ENCODE measurements around the gene RNF150.
"Not testable (repeated sequence)": the region's sequence is repeated elsewhere in the genome, so short reads cannot be mapped to it uniquely, and the experiment has no call there.

Gene RNF150

DNA sequence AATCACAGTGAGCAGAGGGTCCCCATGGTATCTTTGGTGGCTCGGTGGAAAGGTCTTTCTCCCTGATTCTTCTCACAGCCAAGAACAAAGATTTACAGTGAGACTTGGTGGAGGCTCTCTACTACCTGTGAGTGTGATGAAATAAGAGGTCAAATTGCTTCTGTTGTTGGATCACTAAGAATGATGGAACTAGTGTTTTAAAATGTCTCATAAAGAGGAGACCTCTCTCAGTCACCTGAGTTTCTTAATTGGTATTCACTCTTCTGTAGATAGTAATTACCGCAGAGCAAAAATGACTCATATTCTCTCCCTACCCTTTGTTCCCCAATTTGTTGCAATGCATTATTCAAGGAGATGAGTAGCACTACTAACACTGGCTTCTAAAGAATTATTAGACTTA is 276.2 kb downstream of the RNF150 start:
- DNase-seq: no peak

GRCh38 chr4:140856621-140857062 is 276.6 kb downstream of the RNF150 start:
- peak; percentile 58 to 79 for DNase-seq

- DNase-seq: no peak
Observed at GRCh38 chr4:140854168-140854567, 279.1 kb downstream of the RNF150 start.

DNA sequence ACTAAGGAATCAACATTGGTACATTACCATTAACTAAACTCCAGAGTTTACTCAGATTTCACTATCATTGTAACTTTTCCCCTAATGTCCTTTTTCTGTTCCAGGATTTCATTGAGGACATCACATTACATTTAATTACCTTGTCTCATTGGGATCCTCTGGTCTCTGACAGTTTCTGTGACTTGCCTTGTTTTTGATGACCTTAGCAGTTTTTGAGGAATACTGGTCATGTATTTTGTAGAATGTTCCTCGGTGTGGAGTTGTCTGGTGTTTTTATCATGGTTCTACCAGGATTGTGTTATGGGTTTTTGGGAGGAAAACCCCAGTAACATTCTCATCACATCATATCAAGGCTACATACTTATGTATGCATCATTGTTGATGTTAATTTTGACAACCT is 281.5 kb downstream of the RNF150 start:
- no peak for DNase-seq

DNA sequence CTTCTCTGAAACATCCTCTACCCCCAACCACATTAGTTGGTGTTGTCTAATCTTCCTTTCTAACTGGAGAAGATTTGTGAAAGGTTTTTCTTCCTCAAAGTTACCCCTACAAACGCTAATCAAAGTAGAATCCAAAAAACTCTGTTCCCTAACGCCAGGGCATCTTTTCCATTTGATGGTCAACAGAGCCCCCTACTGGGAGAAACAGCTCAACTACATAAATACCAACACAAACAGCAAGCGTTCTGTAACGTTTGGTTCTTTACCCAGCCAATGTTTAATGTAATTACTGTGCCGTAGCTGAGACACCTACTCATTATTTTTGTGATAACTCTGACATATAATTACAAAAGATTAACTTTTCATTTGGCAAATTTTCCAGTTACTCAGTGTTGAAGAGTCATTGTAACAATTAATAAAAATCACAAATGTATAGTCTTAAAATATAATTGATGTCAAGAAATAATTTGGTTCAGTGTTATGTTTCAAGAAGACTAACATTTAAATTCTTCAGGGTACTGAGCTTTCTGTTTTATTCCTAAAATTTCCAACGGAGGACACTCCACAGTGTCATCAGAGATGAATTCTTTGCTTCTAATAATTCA is 282.1 kb downstream of the RNF150 start:
- peak; percentile 63 to 76 for DNase-seq

- DNase-seq: no peak
Observed at GRCh38 chr4:140849526-140849925, 283.7 kb downstream of the RNF150 start.

DNA sequence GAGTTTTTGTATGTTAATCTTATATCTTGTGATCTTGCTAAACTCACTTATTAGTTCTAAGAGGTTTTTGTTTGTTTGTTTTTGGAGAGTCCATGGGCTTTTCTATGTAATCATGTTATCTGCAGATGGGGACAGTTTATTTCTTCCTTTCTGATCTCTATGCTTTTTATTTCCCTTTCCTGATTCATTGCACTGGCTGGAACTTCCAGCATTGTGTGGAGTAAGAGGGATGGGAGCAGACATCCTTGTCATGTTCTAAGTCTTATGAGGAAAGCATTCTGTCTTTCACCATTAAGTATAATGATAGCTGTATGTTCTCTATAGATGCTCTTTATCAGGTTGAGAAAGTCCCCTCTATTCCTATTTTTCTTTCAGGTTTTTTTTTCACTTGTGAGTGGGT is 286.5 kb downstream of the RNF150 start:
- no peak for DNase-seq

DNA sequence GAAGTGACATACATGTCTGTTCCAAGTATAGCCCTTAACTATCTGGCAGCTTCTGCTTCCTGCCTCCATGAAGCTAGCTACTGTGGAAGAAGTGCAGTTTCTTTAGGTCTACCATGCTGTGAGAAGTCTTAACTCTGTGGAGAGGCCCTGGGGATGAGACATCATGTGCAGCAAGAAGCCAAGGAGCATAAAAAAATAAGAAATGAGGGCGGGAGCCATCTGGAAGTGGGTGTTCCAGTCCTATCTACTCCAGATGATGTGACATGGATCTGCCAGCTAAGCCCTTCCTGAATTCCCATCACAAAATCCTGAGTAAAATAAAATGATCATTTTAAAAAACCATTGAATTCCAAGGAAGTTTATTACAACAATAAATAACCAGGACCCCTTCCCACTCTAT is 289.2 kb downstream of the RNF150 start:
- no peak for DNase-seq

GRCh38 chr4:140841186-140841585 is 292.1 kb downstream of the RNF150 start:
- no peak for DNase-seq

- no peak for DNase-seq
Observed at GRCh38 chr4:140839888-140840790, 293.1 kb downstream of the RNF150 start.

DNA sequence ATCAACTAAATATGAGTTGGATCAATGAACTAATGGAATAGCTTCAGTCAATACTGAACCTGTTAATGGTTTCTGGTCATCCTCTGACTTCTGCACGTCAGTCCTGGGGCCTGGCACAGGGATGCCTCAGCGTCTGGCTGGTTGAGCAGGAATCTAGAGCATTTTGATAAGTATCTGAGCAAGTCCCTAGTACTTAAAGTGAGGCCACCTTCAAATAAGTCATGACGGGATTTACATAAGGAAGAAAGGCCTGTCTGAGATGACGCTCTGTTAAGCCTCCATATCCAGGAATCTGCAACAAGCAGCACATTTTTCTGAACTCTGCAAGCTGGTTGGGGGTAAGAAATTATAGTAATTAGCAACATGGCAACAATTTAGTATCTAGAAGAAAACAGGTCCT is 293.9 kb downstream of the RNF150 start:
- DNase-seq: no peak

- no peak for DNase-seq
Observed at GRCh38 chr4:140837736-140838135, 295.5 kb downstream of the RNF150 start.

- no peak for DNase-seq
Observed at GRCh38 chr4:140834839-140835495, 298.3 kb downstream of the RNF150 start.

DNA sequence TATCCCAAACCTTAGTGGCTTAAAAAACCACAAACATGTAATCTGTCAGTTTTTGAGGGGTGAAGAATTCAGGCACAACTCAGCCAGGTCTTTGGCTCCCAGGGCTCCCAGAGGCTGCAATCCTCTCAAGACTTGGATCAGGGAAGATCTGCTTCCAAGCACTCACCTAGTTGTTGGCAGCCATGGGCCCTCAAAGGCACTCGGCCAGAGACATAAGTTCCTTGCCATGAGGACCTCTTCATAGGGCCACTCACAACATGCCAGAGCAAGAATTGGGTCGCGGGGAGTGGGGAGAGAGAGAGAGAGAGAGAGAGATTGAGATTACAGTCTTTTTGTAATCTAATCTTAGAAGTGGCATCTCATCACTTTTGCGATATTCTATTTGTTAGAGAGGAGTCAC is 300.0 kb downstream of the RNF150 start:
- no peak for DNase-seq

DNA sequence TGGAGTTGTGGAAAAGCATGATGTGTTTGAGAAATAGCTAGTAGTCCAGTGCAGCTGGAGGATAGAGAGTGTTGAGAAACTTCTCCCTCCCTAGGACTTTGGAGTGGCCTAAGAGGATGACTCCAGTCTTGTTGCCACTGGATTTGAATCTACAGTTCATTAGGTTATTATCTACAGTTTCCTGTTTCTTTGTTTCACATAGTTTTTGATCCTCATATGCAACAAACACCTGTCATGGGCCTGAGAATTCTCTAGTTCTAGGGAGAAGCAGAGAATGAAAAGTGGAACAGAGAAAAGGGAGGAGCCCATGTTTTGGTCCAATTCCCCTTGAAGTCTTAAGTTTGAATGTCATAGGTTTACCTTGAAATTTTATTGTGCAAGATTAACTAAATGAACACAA is 303.4 kb downstream of the RNF150 start:
- DNase-seq: no peak

GRCh38 chr4:140826701-140827027 is 306.6 kb downstream of the RNF150 start:
- no peak for DNase-seq

DNA sequence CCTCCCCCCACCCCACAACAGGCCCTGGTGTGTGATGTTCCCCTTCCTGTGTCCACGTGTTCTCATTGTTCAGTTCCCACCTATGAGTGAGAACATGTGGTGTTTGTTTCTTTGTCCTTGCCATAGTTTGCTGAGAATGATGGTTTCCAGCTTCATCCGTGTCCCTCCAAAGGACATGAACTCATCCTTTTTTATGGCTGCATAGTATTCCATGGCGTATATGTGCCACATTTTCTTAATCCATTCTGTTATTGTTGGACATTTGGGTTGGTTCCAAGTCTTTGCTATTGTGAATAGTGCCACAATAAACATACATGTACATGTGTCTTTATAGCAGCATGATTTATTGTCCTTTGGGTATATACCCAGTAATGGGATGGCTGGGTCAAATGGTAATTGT is 312.7 kb downstream of the RNF150 start:
- not testable (repeated sequence) for DNase-seq

DNA sequence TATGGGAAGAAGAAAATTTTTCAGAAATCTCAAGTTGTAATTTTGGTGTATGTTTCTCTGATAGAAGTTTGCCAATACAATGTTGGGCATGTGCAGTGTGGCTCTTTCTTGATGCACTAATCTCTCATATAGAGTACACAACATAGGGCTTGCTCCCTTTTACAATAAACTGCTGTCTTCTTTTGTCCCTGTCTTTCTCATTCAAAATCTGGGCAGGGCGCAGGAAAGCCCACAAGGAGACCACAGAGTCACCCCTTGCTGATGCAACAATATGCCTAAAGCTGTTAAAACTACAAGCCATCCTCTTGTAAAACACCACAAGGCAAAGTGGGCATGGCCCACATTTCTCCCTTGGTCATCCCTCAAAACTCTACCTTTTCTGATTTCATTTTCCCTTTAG is 313.7 kb downstream of the RNF150 start:
- DNase-seq: no peak

DNA sequence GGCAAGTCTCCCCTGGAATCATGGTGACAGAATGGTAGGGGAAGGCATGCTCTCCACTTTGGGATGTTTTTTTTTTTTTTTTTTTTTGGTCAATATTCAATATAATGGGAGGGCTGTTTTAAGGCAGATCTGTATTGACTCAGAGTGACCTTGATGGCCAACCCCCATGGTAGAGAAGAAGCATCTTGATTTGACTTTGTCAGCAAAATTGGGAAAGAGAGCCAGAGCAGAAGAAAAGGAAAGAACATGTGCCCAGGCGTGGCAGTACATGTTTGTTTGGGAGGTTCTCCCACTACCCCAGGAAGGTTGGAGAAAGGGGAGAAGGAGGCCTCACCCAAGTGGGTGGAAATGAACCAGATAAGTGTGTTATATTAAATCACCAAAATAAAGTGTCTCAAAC is 314.8 kb downstream of the RNF150 start:
- no peak for DNase-seq

DNA sequence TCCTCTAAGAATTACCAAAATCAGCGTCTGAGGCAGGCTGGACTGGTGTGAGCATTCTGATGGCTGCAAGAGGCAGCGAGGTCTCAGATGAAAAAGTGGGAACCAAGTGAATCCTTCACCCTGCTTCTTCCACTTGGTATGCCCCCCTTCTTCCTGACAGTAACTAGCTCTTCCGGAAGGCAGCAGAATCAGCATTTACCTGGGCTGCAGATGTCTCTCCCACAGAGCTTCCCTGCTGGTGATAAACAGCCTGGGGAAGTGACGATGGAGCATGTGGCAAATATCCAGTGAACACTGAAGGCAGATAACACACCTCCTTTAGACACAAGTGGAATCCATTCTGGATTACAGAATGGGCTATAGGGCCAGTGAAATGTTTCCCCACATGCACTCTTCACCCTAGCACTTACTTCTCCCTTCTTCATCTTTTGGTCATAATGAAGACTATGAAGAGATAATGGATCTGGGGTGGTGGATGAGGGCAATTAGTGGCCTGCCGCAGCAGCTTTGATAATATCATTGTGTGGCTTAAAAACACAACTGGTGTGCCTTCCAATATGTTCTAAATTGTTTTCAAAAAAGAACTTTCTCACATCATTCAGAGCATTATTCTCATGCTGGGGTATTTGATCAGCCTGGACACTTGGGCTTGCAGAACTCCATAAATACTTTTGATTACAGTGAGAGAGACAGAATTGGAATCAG is 316.3 kb downstream of the RNF150 start:
- DNase-seq: no peak

- DNase-seq: no peak
Observed at GRCh38 chr4:140813804-140814203, 319.5 kb downstream of the RNF150 start.

DNA sequence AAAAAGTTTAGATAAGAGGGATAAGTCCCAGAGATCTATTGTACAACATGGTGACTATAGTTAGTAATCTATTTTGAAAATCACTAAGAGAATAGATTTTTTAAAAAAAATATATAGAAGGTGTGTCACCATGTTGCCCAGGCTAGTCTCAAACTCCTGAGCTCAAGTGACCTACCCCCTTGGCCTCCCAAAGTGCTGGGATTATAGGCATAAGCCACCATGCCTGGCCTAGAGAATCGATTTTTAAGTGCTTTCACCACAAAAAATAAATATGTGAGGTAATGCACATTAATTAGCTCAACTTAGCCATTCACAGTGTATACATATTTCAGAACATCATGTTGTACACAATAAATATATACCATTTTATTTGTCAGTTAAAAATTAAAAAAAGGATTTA is 320.4 kb downstream of the RNF150 start:
- DNase-seq: no peak

- DNase-seq: peak in 1 of 2 experiments; percentile 11
Observed at GRCh38 chr4:140811429-140811828, 321.8 kb downstream of the RNF150 start.

All from NCI-H446 (cell line).